Measurements from ENCODE around the gene LDB1.

LDB1 gene

DNA sequence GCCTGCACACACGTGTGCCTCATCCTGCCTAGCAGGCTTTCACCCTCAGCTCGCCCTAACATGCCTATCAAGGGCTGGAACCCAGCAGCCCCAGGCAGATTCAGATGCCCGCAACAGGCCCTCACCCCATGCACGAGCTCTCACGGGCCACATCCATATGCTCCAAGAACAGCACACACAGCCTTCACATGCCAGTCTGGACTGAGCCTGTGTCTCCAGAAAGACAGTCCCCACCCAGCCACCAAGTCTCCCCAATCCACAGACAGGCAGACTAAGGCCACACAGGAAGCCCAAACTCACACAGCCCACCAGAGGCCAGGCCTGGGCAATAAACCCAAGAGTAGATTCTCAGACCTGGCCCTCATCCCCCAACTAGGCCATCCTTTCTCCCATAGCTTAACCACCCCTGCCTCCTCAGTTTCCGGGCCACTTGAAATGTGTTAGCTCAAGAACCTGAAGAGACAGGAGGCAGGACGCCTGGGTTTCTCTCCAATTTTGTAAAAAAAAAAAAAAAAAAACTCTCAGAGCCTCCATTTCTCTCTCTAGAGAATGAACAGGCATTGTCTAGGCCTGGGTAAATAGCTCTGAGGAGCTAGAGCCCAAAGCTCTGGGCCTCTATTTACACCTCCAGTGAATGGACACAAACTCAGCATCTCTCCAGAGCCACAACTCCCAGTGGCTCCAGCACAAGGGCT lies 6.8 kb downstream of the LDB1 start:
- DNase-seq (ENCODE audit: low read depth in 2 of 2): no peak

DNA sequence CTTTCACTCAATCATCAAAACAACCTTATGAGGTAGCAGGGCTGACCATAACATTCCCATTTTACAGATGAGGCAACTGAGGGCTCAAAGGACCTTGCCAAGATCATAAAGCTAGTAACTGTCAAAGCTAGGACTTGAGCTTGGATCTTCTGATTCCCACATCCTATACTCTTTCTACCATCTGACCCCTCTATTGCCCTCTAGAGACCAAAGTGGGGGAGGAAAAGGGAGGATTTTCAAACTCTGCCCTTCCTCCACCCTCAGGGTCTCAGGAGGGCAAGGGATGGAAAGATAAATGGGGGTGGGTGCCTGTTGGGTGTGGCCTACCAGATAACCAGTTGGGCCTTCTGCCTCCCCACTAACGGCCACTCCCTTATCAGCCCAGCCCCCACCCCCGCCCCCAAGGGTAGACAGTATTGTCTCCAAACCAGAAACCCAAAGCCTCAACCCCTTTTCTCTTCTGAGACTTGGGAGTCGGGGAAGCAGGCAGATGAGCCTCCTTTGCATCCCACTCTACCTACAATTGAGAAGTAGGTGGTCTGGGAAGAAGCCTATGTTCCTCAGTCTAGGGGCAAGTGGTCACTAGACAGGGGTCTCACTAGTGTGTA lies 7.9 kb downstream of the LDB1 start:
- no peak for DNase-seq (ENCODE audit: low read depth in 2 of 2)

DNA sequence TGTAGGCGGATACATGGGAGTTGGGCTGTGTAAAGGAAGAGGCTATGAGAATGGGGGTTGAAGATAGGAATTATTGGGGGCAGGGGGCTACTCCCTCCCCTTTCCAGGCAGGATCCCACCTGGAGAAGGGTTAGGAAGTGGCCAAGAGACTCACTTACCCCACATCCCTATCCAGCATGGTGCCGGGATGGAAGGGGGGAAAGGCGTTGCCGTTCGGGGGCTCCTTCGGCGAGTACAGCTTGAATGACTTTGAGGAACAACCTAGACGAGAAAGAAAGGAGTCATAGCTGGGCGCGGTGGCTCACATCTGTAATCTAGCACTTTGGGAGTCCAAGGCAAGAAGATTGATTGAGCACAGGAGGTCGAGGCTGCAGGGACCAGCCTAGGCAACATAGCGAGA lies 8.9 kb downstream of the LDB1 start:
- DNase-seq (ENCODE audit: low read depth in 2 of 2): no peak

DNA sequence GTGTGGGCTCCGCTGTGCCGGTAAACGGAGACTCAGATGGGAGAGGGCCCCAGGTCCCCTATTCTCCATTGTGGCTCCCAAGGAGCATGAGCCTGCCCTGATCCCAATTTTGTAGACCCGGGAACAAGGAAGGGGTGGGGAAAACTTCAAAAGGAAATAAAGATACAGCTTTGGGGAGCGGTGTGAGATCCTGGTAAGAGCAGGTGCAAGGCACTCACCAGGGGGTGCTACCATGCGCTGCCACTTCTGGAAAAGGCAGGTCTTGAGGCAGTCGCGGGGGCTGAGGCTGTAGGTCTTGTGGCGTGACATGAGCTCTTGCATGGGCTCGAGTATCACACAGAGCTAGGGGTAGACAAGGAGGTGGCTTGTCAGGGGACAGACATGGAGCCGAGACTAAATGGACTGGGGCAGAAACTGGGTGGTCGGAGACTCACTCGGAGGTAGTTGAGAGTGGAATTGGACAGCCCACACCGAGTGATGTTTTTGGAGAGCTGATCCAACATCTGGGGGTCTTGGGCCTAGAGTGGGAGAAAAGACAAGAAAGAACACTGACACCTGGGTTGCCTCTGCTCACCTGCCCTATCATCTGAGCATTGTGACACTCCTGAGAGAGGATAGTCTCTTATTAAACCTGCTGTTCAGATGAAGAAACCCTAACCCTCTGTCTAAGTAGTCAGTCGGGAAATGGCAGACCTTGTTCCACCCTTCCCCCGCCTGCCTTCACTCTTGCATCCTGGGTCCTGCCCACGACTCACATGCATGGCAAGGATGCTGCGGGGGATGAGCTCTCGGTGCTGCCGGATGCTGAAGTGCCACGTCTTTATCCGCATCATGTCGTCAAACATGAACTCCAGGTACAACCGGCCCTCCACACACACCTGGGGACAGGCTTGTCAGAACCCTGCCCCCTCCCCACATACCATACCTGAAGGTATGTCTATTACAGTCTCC lies 10.7 kb downstream of the LDB1 start:
- no peak for DNase-seq (ENCODE audit: low read depth in 2 of 2)

DNA sequence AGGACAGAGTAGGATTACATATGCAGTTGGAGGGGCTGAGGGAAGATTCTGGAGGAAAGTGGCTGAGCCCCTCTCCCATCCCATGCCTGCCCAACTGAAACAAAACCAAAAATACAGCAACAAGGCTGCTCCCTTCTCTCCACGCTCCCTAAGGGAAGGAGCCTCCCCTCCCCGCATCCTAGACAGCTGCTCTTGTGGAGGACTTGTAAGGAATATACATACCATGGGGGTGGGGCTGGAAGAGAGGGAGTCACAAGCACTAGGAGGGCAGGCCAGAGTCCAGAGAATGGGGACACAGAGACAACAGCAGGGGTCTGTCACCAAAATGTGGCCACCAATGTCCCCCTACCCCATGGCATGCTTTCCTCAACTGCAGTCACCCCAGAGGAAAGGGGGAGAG lies 13.2 kb downstream of the LDB1 start:
- DNase-seq (ENCODE audit: low read depth in 2 of 2): no peak

DNA sequence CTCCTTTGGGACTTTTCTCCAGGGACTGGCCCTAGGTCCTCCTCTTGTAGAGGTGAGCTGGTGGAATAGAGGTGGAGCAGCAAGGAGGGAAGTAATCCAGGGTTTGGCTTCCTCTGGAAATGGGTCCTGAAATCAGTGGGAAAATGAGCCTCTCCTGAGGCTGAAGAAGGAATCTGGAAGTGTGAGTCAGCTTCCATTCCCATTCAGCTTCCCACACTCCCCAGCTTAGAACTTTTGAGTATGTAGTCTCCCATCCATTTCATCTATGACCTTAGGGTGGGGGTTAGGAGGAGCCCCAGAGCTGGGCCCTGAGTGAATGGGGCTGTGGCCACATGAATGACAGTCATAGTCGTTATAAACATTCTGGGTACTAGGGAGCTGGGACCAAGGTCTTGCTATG lies 17.7 kb downstream of the LDB1 start:
- no peak for DNase-seq (ENCODE audit: low read depth in 2 of 2)

DNA sequence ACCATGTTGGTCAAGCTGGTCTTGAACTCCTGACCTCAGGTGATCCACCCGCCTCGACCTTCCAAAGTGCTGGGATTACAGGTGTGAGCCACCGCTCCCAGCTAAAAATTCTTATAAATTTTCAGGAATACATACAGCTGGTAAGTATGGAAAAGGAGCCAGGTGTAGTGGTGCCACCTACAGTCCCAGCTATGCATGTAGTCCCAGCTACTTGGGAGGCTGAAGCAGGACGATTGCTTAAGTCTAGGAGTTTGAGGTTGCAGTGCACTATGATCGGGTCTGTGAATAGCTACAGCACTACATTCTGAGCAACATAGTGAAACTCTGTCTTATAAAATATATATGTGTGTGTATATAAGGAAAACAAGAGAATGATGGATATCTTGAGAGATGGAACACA lies 19.0 kb downstream of the LDB1 start:
- DNase-seq (ENCODE audit: low read depth in 2 of 2): no peak

DNA sequence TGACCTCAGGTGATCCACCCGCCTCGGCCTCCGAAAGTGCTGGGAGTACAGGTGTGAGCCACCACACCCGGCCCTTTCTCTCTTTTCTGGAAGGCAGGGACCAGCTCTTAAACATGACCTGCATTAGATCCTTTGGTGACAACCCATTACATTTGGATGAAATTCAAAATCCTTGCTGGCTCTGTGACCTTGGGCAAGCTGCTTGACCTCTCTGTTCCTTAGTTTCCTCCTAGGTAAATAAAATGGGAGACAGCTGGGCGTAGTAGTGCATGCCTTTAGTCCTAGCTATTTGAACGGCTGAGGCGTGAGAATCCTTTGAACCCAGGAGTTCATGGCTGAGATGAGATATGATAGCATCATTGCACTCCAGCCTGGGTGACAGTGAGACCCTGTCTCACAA lies 23.7 kb downstream of the LDB1 start:
- no peak for DNase-seq (ENCODE audit: low read depth in 2 of 2)

DNA sequence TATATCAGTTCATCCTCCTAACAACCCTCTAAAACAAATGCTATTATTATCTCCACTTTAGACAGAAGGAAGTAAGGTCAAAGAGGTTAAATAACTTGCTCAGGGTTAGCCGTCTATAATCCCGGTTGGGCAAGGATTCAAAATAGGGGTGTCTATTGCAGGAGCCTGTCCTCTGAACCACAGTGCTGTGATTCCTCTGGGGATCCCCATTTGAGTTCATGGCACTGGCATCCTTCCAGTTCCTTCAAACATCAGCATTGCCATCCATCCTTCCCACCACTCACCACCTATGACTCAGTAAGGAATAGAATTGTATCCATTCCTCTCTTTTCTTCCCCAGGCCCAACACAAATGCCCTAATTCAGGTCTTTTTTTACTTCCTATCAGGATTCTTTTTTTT lies 29.4 kb downstream of the LDB1 start:
- no peak for DNase-seq (ENCODE audit: low read depth in 2 of 2)

DNA sequence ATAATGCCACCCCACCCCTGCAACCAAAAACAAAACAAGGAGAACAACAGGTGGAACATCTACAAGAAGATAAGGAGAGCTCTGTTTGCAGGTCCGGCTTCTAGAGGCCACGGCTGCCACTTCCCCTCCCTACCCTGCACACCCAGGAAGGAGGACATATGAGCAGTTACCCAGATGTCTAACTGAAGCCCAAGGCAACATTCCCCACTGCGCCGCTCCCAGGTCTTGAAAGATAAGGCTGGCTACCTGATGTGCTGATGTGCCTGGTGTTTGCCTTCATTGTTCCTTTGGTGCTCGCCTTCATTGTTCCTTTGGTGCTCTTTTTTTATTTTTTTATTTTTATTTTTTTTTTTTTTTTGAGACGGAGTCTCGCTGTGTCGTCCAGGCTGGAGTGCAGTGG lies 34.0 kb downstream of the LDB1 start:
- DNase-seq (ENCODE audit: low read depth in 2 of 2): no peak

DNA sequence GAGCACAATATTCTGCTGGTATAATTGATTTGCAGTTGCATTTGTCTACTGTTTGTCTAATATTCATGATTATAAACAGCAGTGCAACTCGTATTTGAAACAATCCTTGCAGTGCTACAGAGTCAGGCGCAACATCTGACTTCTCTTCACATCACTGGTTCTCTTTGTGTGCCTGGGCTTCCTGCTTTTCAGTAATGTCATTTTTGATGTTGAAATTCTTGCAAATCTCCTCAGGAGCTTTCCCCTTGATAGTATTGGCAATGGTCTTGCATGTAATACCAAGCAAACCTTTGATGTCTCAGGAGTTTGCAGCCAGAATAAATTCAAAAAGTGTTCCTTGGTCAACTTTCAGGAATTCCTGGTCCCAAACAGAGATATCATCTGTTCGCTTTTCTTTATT lies 34.8 kb downstream of the LDB1 start:
- DNase-seq (ENCODE audit: low read depth in 2 of 2): no peak

DNA sequence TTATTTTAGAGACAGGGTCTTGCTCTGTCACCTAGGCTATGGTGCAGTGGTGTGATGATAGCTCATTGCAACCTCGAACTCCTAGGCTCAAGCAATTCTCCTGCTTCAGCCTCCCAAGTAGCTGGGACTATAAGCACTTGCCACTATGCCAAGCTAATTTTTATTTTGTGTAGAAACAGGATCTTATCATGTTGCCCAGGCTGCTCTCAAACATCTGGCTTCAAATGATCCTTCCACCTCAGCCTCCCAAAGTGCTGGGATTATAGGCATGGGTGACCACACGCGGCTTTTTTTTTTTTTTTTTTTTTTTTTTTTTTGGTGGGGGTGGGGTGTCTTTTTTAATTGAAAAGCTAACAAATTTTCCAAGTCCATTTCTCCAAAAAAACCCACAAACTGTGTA lies 36.6 kb downstream of the LDB1 start:
- DNase-seq (ENCODE audit: low read depth in 2 of 2): no peak

DNA sequence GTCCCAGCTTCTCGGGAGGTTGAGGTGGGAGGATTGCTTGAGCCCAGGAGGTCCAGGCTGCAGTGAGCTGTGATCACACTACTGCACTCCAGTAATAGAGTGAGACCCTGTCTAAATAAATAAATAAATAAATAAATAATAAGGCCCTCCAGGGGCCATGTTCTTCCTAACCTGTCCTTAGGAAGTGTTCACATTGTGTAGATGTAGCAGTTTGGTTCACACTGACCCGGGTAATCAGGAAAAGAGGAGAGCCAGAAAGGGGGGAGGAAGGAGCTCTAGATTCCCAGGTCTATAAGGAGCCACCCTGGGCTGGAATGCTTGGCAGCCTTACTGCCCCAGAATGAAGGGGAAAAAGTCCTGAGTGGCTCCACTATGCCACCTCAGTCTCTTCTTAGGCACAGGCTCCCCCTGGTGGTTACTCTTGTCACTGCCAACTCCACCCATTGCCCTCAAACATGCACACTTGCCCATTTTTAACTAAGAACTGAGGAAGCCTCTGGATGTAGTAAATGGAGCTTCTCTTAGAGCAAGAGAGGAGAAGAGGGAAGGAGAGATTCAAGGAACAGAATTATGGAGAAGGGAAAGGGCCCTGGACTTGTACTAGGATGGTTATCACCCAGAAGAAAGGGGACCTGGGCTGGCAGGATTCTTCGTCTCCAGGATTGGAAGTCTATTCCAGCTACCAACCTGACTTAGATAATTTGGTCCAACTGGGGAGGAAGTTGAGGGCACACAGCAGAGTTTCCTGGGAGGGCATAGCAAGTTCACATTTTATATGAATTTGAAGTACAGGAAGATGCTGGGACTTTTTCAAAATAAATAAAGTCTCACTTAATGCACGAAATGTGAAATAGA lies 47.3 kb downstream of the LDB1 start:
- peak; percentile 66 to 72 for DNase-seq (ENCODE audit: low read depth in 2 of 2)

DNA sequence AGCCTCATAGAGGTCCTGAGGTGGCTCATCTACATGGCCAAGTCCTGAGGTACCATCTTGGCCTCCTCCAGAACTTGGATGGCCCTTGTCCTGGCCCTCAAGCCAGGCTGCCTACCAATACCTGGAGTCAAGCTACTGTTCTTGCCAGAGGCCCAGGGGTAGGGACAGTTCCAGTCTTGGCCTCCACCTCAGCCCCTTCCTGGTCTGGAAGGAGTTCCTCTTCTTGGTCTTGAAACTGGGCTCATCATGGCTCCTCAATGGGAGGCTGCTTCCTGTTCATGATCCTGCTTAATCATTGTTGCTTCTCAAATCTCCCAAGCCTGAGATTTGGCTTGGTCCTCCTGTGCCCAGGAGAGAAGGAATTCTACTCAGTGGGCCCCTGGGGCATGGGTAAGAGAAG lies 51.1 kb downstream of the LDB1 start:
- no peak for DNase-seq (ENCODE audit: low read depth in 2 of 2)

DNA sequence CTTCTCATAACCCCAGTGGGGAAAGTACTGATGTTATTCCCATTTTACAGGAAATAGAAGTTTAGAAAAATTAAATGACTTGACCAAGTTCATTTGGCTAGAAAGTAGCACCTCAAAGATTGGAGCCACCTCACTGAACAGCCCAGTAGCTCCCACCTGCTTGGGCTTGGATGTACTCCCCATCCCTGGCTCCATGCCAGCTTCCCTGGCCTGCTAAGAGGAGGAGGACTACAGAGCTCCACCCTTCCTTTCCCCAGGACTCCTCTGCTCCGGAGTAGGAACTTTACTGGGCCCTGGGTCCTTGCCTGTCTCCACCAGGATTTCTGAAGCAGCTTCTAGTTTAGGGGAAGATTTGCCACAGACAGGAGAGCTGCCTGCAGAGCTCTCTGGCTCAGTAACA lies 52.0 kb downstream of the LDB1 start:
- DNase-seq (ENCODE audit: low read depth in 2 of 2): no peak

DNA sequence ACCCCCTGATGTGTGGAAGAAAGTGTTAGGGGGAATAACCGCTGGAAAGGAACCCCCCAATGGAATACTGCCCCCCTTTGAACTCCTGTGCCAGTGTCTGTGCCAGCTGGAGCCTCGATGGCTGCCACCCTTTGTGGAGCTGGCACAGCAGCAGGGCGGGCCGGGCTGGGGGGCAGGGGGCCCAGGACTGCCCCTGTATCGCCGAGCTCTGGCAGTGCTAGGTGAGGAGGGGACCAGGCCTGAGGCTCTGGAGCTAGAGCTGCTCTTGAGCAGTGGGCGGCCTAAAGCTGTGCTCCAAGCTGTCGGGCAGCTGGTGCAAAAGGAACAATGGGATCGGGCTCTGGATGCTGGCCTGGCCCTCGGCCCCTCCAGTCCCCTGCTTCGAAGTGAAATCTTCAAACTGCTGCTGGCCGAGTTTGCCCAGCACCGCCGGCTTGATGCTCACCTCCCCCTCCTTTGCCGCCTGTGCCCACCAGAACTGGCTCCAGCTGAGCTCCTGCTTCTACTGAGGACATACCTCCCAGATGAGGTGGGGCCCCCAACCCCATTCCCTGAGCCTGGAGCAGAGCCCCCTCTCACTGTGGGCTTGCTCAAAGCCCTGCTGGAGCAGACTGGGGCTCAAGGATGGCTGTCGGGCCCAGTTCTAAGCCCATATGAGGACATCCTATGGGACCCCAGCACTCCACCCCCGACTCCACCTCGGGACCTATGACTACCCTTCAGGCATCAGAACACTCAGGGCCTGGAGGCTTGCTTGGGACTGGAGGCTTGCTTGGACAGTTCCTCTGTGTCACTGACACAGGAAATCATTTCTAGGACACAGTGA lies 52.9 kb downstream of the LDB1 start:
- no peak for DNase-seq (ENCODE audit: low read depth in 2 of 2)

DNA sequence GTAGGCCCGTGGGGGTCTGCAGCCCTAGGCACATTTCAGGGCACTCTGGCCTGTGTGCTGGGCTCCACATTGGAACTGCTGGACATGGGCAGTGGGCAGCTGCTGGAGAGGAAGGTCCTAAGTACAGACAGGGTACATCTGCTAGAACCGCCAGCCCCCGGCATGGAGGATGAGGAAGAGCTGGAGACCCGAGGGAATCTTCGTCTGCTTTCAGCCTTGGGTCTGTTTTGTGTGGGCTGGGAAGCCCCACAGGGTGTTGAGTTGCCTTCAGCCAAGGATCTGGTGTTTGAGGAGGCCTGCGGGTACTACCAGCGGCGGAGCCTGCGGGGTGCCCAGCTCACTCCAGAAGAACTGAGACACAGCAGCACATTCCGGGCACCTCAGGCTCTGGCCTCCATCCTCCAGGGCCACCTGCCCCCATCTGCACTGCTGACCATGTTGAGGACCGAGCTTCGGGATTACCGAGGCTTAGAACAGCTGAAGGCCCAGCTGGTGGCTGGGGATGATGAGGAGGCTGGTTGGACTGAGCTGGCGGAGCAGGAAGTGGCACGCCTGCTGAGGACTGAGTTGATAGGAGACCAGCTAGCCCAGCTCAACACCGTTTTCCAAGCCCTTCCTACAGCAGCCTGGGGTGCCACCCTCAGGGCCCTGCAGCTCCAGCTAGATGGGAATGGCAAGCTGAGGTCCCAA lies 53.6 kb downstream of the LDB1 start:
- no peak for DNase-seq (ENCODE audit: low read depth in 2 of 2)

DNA sequence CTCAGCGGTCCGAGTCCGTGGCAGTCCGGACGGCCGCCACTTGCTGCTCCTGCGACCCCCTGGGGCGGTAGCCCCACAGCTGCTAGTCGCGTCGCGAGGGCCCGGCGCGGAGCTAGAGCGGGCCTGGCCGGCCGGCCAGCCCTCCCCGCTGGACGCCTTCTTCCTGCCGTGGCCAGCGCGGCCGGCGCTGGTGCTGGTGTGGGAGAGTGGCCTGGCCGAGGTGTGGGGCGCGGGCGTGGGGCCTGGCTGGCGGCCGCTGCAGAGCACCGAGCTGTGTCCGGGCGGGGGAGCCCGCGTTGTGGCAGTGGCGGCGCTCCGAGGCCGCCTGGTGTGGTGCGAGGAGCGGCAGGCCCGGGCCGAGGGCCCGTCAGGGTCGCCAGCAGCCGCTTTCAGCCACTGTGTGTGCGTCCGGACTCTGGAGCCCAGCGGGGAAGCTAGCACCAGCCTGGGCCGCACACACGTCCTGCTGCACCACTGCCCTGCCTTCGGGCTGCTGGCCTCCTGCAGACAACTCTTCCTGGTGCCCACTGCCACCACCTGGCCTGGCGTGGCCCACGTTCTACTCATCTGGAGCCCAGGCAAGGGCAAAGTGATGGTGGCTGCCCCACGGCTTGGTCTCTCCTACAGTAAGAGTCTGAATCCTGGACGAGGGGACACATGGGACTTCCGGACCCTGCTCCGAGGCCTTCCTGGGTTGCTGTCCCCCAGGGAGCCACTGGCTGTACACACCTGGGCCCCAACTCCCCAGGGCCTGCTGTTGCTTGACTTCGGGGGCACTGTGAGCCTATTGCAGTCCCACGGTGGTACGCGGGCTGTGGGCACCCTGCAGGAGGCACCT lies 54.4 kb downstream of the LDB1 start:
- DNase-seq (ENCODE audit: low read depth in 2 of 2): no peak

DNA sequence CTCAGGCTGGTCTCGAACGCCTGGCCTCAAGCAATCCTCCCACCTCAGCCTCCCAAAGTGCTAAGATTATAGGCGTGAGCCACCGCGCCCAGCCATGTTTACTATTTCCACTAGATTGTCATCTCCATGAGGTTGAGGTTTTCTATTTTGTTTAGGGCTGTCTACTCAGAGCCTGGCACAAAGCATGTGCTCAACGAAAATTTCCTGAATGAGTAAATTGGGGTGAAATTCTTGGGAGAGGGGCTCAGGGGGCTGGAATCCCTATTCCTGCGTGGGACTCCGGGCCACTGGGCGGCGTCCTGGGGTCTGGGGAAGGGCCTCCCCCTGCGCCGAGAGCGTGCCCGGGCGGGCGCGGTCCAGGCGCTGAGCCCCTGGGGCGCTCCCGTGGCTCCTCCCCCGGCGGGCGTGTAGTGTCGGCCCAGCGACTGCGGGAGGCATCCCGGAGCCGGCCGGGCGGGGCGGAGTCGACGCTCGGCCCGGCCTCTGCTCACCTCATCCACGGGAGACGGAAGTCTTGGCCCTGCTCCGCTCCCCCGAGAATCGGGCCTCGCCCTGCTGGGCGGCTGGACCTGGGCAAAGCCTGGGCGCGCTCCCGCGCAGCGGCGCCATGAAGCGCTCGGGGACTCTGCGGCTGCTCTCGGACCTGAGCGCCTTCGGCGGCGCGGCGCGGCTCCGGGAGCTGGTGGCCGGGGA lies 55.2 kb downstream of the LDB1 start, which contains the start of gene HPS6:
TSS of gene HPS6 (plus strand) at position 482 of the 693 bp plus-strand sequence. CDS start at position 608, 126 bp downstream.
- peak; percentile 66 to 76 for DNase-seq (ENCODE audit: low read depth in 2 of 2)
